ENCODE measurements around the gene GZMH.

DNA sequence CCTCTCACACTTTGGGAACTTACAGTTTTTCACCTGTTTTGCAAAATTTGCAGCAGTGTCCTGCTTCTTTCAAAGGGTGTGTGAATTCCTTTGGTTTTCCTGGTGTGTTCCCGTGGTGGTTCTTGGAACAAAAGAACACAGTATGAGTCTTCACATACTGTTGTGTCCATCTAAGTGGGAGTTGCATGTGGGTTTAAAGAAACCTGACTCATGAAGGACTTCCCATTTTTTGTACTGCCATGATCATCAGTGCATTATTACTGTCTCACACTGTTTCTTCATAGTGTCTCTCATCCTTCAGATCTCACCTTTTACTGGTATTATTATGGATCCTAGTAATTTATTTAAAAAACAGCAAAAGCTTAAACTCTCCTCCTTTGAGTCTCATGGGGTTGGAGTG, 3.8 kb upstream of the GZMH start:
- no peak for TF ChIP-seq CTCF (IDR thresholded peaks at IDR 0.05)
- no peak for TF ChIP-seq POLR2AphosphoS5 (IDR thresholded peaks at IDR 0.05)

All from sigmoid colon (tissue), 4 donors.